Measurements from ENCODE around the gene MIEN1. TPM values are rescaled to one million over a fixed set of nuclear protein-coding genes. Genes with fewer than 3 reads are reported as not detected.

MIEN1 gene
- total and polyA plus RNA-seq, 2 of the 13 experiments (the other 11 are each of a cell fraction or from before 2014, with no cell fraction given), result 40.6 to 56.6 TPM

DNA sequence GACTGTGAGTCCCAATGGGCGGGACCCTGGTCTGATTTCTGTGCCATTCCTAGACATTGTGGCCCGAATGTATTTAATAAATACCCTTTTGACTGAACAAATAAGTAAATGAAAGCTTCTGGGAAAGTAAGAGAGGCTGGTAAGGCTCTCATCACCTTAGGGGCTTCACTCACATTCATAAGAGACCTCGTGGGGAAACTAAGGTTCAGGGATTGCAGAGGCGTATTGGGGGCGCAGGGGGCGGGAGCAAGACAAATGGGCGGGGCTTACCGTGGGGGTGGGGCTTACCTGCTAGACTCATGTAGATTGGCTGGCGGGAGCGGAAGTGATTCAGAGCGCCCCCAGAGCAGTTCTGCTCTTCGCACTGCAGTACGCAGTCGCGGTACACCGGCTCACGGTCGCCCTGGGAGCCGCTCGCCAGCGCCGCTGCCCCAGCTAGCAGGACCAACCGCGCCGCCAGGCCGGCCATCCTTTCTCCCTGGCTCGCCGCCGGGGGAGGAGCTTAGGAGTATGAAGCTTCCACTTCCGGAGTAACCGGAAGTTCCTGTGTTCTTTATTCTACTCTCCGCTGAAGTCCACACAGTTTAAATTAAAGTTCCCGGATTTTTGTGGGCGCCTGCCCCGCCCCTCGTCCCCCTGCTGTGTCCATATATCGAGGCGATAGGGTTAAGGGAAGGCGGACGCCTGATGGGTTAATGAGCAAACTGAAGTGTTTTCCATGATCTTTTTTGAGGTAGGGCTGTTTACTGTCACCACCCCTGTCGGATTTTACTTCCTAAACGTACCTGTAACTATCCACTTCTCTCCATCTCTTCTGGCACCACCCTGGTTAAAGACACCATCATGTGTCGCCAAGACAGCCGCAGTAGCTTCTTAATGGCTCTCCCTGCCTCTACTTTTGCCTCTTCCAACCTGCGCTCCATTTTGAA is 42.5 kb downstream of the MIEN1 start, which contains the start of gene PGAP3 (continued):
- TF ChIP-seq ZBTB1 (CRISPR knock-in tag; IDR thresholded peaks at IDR 0.05; ENCODE audit: borderline replicate concordance) (no peak), ZC3H13 (CRISPR knock-in tag; IDR thresholded peaks at IDR 0.05) (0 out of 2 replicates have a peak, but pooled peaks have one; percentile 54), ZNF33B (CRISPR knock-in tag; IDR thresholded peaks at IDR 0.05) (no peak), SIX1 (CRISPR knock-in tag; IDR thresholded peaks at IDR 0.05; ENCODE audit: borderline replicate concordance) (no peak), ATF1 (CRISPR knock-in tag; IDR thresholded peaks at IDR 0.05) (no peak), PHB2 (IDR thresholded peaks at IDR 0.05; ENCODE audit: partially characterized antibody) (no peak), KDM1A (CRISPR knock-in tag; IDR thresholded peaks at IDR 0.05) (no peak), BRCA1 (CRISPR knock-in tag; IDR thresholded peaks at IDR 0.05) (0 out of 2 replicates have a peak, but pooled peaks have one; percentile 12)
- TF ChIP-seq, protein P1, sequence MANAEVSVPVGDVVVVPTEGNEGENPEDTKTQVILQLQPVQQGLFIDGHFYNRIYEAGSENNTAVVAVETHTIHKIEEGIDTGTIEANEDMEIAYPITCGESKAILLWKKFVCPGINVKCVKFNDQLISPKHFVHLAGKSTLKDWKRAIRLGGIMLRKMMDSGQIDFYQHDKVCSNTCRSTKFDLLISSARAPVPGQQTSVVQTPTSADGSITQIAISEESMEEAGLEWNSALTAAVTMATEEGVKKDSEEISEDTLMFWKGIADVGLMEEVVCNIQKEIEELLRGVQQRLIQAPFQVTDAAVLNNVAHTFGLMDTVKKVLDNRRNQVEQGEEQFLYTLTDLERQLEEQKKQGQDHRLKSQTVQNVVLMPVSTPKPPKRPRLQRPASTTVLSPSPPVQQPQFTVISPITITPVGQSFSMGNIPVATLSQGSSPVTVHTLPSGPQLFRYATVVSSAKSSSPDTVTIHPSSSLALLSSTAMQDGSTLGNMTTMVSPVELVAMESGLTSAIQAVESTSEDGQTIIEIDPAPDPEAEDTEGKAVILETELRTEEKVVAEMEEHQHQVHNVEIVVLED (CRISPR knock-in tag; IDR thresholded peaks at IDR 0.05; ENCODE audit: borderline replicate concordance), result no peak
- TF ChIP-seq, protein P2, sequence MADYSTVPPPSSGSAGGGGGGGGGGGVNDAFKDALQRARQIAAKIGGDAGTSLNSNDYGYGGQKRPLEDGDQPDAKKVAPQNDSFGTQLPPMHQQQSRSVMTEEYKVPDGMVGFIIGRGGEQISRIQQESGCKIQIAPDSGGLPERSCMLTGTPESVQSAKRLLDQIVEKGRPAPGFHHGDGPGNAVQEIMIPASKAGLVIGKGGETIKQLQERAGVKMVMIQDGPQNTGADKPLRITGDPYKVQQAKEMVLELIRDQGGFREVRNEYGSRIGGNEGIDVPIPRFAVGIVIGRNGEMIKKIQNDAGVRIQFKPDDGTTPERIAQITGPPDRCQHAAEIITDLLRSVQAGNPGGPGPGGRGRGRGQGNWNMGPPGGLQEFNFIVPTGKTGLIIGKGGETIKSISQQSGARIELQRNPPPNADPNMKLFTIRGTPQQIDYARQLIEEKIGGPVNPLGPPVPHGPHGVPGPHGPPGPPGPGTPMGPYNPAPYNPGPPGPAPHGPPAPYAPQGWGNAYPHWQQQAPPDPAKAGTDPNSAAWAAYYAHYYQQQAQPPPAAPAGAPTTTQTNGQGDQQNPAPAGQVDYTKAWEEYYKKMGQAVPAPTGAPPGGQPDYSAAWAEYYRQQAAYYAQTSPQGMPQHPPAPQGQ (CRISPR knock-in tag; IDR thresholded peaks at IDR 0.05; ENCODE audit: borderline replicate concordance), result no peak
- TF ChIP-seq, protein P3, sequence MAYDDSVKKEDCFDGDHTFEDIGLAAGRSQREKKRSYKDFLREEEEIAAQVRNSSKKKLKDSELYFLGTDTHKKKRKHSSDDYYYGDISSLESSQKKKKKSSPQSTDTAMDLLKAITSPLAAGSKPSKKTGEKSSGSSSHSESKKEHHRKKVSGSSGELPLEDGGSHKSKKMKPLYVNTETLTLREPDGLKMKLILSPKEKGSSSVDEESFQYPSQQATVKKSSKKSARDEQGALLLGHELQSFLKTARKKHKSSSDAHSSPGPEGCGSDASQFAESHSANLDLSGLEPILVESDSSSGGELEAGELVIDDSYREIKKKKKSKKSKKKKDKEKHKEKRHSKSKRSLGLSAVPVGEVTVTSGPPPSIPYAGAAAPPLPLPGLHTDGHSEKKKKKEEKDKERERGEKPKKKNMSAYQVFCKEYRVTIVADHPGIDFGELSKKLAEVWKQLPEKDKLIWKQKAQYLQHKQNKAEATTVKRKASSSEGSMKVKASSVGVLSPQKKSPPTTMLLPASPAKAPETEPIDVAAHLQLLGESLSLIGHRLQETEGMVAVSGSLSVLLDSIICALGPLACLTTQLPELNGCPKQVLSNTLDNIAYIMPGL (CRISPR knock-in tag; IDR thresholded peaks at IDR 0.05; ENCODE audit: borderline replicate concordance in 1 of 2, low read depth in 1 of 2), result peak in 1 of 2 experiments; percentile 4; a peak in 2 of 4 replicates
- TF ChIP-seq, protein P4, sequence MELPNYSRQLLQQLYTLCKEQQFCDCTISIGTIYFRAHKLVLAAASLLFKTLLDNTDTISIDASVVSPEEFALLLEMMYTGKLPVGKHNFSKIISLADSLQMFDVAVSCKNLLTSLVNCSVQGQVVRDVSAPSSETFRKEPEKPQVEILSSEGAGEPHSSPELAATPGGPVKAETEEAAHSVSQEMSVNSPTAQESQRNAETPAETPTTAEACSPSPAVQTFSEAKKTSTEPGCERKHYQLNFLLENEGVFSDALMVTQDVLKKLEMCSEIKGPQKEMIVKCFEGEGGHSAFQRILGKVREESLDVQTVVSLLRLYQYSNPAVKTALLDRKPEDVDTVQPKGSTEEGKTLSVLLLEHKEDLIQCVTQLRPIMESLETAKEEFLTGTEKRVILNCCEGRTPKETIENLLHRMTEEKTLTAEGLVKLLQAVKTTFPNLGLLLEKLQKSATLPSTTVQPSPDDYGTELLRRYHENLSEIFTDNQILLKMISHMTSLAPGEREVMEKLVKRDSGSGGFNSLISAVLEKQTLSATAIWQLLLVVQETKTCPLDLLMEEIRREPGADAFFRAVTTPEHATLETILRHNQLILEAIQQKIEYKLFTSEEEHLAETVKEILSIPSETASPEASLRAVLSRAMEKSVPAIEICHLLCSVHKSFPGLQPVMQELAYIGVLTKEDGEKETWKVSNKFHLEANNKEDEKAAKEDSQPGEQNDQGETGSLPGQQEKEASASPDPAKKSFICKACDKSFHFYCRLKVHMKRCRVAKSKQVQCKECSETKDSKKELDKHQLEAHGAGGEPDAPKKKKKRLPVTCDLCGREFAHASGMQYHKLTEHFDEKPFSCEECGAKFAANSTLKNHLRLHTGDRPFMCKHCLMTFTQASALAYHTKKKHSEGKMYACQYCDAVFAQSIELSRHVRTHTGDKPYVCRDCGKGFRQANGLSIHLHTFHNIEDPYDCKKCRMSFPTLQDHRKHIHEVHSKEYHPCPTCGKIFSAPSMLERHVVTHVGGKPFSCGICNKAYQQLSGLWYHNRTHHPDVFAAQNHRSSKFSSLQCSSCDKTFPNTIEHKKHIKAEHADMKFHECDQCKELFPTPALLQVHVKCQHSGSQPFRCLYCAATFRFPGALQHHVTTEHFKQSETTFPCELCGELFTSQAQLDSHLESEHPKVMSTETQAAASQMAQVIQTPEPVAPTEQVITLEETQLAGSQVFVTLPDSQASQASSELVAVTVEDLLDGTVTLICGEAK (IDR thresholded peaks at IDR 0.05), result peak; percentile 80
- TF ChIP-seq, protein P4 (CRISPR knock-in tag; IDR thresholded peaks at IDR 0.05), result 0 out of 2 replicates have a peak, but pooled peaks have one; percentile 59

Data from HepG2 (cell line).